Activated effector memory CD4-positive, alpha-beta T cell treated with anti-CD3 and anti-CD28 coated beads, Interleukin-2, amount 50 U/mL, for 16 hours (primary cell): ENCODE measurements around the gene DNASE1L2.
"Not testable (repeated sequence)": the region's sequence is repeated elsewhere in the genome, so short reads cannot be mapped to it uniquely, and the experiment has no call there.

ENCODE experiments used
- DNase-seq: peaks from one replicate; pipeline ENCODE4 v3.0.0-alpha.2; 2020

DNASE1L2 gene

GRCh38 chr16:2226245-2226793, 9.9 kb upstream of the DNASE1L2 start:
- DNase-seq, result no peak

DNA sequence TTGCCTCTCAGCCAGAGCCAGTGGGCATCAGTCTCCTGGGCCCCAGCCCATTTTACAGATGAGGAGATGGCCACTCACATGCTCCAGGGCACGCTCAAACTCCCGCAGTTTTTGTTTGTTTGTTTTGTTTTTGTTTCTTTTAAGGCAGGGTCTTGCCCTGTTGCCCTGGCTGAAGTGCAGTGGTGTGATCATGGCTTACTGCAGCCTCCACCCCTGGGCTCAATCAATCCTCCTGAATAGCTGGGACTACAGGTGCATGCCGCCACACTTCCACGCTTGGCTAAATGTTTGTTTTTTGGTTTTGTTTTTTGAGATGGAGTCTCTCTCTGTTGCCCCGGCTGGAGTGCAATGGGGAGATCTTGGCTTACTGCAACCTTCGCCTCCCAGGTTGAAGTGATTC, 9.3 kb upstream of the DNASE1L2 start:
- DNase-seq, result no peak

DNA sequence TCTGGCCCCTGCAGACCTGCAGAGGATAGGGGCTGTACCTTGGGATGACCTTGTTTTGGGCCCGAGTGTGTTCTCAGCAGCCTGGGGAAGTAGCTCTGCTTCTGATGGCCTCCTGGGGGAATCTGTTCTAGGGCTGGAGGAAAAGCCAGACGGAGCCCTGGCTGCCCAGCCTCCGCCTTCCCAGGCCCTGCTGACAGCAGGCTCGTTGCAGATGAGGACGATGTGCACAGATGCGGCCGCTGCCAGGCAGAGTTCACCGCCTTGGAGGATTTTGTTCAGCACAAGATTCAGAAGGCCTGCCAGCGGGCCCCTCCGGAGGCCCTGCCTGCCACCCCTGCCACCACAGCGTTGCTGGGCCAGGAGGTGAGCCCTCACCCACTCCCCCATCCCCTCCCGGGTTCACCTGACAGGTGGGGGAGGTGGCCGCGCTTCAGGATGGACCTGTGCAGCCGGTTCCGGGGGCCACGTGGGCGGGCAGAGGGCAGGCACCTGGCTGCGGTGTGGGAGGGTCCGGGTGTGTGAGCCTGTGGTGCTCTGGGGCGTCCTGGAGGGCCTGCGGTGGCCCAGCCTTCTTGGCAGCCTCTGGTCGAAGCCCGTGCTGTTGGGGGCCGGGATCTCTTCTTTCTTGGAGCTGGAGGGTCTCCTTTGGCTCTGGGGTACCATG, 8.0 kb upstream of the DNASE1L2 start:
- DNase-seq, result no peak

GRCh38 chr16:2229091-2229490, 7.2 kb upstream of the DNASE1L2 start:
- DNase-seq, result no peak

GRCh38 chr16:2229632-2230250, 6.5 kb upstream of the DNASE1L2 start:
- no peak for DNase-seq

DNA sequence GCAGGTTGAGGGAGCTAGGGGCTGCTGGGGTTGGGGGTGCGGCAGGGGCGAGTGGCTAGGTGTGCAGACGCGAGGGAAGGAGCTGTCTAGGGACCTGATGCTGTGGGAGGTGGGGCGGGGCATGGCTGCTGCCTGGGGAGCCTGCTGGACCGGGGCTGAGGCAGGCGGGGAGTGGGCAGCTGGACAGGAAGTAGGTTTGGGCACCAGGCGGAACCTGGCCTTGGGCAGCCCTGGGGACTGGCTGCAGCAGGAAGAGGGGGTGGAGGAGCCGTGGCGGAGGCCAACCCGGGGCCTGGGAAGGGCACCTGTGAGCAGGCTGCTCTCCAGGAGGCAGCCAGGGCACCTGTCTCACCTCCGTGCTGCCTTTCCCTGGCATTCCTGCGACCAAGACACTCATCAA, 5.9 kb upstream of the DNASE1L2 start:
- no peak for DNase-seq

- DNase-seq, result no peak
Observed at GRCh38 chr16:2231016-2231931, 5.0 kb upstream of the DNASE1L2 start.

- DNase-seq, result no peak
Observed at GRCh38 chr16:2232094-2232990, 3.9 kb upstream of the DNASE1L2 start.

GRCh38 chr16:2233046-2233775, 3.0 kb upstream of the DNASE1L2 start:
- DNase-seq, result no peak

DNA sequence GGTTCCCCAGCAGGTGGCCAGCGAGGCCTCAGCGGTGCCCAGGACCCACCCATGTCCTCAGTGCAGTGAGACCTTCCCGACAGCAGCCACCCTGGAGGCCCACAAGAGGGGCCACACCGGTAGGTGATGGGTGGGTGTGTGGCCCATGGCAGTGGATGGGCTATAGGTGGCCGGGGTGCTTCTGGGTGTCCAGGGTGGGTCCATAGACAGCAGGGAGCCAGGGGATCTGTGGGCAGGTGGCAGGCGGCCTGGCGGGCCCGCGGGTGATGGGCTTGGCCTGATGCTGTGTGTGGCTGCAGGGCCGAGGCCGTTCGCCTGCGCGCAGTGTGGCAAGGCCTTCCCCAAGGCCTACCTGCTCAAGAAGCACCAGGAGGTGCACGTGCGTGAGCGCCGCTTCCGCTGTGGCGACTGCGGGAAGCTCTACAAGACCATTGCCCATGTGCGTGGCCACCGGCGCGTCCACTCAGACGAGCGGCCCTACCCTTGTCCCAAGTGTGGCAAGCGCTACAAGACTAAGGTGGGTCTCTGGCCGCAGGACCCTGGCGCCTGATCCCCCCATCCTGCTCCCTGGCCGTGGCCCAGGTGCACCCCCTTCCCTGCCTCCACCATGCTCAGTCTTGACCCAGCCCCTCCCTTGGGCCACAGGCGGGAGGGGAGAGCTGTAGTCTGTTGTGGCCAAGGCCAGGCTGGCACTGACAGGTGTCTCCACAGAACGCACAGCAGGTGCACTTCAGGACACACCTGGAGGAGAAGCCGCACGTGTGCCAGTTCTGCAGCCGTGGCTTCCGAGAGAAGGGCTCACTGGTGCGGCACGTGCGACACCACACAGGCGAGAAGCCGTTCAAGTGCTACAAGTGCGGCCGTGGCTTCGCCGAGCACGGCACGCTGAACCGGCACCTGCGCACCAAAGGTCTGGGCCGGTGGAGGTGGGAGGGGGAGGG, 2.1 kb upstream of the DNASE1L2 start:
- no peak for DNase-seq

- no peak for DNase-seq
Observed at GRCh38 chr16:2234813-2235170, 1.5 kb upstream of the DNASE1L2 start.

- DNase-seq, result no peak
Observed at GRCh38 chr16:2235234-2235651, 1.0 kb upstream of the DNASE1L2 start.

DNA sequence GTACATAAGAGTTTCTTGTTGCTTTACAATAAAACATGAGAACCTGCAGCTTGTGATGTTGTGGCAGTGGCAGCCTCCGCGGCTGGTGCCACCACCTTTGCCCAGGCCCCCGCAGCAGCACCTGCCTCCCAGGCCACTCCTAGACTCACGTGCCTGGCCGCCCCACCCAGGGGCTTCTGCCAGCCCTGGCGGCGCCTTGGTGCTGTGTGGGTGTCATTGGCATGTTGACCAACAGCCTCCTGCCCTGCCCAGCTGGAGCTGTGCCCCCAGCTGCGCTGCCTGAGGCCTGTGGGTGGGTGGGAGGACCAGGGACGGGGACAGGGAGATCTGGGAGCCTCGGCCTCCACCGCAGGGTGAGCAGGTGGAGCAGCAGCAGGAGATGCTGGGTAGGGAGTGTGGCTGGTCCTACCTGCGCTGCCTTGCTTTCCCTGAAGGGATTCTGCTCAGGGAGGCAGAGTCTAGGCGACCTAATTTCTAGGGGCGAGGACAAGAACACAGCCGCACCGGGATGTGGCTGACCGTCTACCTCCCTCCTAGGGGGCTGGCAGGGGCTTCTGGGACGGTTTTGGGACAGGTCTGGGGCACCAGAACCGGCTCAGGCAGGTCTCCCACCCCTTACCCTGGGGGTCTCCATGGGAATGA, 428 bp upstream of the DNASE1L2 start:
- DNase-seq, result no peak

- DNase-seq, result no peak
Observed at GRCh38 chr16:2237102-2237482, 848 bp downstream of the DNASE1L2 start.

DNA sequence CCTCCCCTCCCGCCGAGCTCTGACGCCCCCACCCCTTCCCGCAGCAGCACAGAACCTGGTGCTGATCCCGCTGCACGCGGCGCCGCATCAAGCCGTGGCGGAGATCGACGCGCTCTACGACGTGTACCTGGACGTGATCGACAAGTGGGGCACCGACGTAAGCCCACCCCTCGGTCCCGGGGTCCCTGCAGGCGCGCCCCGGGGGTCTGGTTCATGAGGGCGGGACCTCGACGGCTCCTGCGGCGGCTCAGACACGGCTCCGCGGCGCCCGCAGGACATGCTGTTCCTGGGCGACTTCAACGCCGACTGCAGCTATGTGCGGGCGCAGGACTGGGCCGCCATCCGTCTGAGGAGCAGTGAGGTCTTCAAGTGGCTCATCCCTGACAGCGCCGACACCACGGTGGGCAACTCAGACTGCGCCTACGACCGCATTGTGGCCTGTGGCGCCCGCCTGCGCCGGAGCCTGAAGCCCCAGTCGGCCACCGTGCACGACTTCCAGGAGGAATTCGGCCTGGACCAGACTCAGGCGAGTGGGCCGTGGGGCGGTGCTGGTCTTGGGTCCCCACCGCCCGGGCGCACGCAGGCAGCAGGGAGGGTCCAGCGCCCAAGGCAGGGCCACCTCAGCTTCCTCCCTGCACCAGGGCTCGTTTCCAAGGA, 1.4 kb downstream of the DNASE1L2 start:
- no peak for DNase-seq

DNA sequence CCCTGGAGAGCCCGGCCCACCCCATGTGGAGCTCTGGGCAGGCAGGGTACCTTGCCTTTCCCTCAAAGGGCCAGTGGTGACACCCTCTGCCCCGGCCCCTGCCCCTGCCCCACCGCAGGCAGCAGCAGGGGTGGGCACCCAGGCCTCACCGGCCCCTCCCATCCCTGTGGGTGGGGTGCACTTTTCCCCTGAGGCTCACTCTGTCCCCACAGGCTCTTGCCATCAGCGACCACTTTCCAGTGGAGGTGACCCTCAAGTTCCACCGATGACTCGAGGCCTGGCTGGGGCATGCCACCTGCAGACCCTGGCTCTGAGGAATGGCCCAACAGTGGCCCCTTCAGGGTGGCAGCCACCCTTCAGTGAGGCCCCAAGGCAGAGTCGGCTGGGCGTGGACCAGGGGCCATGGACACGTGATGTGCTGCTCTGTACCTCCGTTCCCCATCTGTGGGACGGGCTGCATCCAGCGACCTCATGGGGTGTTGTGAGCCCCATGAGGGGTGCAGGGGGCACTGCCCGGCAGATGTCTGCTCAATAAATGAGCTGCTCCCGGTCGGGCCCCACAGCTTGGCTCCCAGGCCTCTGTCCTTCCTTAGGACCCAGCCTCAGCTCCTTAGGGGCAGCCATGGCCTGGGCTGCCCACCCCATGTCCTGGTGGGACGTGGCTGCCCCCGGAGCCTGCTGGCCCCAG, 2.0 kb downstream of the DNASE1L2 start:
- no peak for DNase-seq

- DNase-seq, result no peak
Observed at GRCh38 chr16:2238838-2239675, 2.8 kb downstream of the DNASE1L2 start.

GRCh38 chr16:2240331-2240730, 4.1 kb downstream of the DNASE1L2 start:
- DNase-seq, result not testable (repeated sequence)
